Measurements from ENCODE around the gene SHTN1. TPM values are rescaled to one million over a fixed set of nuclear protein-coding genes. Genes with fewer than 3 reads are reported as not detected.

SHTN1 gene
- total and polyA plus RNA-seq, 7 donors, result 0.17 to 3.2 (median 0.78) TPM

- no peak overlapping the region for H3K4me3 ChIP-seq
- no peaks in the 10 kb centered on the region for H3K4me1 ChIP-seq
- intact Hi-C loops (cut with DNase I), result no loop called here
- no peaks in the 10 kb centered on the region for H3K27me3 ChIP-seq (ENCODE audit: insufficient read depth in 3 of 3, low read length in 2 of 3)
- no peak for TF ChIP-seq CTCF (IDR thresholded peaks at IDR 0.05)
- H3K36me3 ChIP-seq (ENCODE audit: insufficient read depth in 1 of 2, low read depth in 1 of 2), result no peaks in the 10 kb centered on the region
- ATAC-seq, result no peak
- no peaks in the 10 kb centered on the region for H3K9me3 ChIP-seq
- no peak for DNase-seq
- no peak overlapping the region for H3K27ac ChIP-seq
These were observed 31.0 kb downstream of the SHTN1 start for GRCh38 chr10:116973946-116974455.

- Histone ChIP-seq H3K4me1 (no peaks in the 10 kb centered on the region), H3K36me3 (ENCODE audit: insufficient read depth in 1 of 2, low read depth in 1 of 2) (no peaks in the 10 kb centered on the region), H3K27ac (no peak overlapping the region), H3K9me3 (no peaks in the 10 kb centered on the region), H3K27me3 (ENCODE audit: insufficient read depth in 3 of 3, low read length in 2 of 3) (no peaks in the 10 kb centered on the region), H3K4me3 (no peak overlapping the region)
- 93 to 95% (median 94%) methylated on average over 4 of the region's 4 CpGs for WGBS, 3 donors
- TF ChIP-seq CTCF (IDR thresholded peaks at IDR 0.05), result no peak
- intact Hi-C loops (cut with DNase I), result no loop called here
- DNase-seq (no peak), ATAC-seq (no peak)
These were observed 31.5 kb downstream of the SHTN1 start for GRCh38 chr10:116973371-116973905.

- Histone ChIP-seq H3K36me3 (ENCODE audit: insufficient read depth in 1 of 2, low read depth in 1 of 2) (no peaks in the 10 kb centered on the region), H3K4me3 (no peak overlapping the region), H3K4me1 (no peaks in the 10 kb centered on the region), H3K9me3 (no peaks in the 10 kb centered on the region), H3K27me3 (ENCODE audit: insufficient read depth in 3 of 3, low read length in 2 of 3) (no peaks in the 10 kb centered on the region), H3K27ac (no peak overlapping the region)
- no peak for DNase-seq
- WGBS, 3 donors, result 86 to 92% (median 89%) methylated on average over 1 of the region's 1 CpG
- no peak for TF ChIP-seq CTCF (IDR thresholded peaks at IDR 0.05)
- ATAC-seq, result no peak
- intact Hi-C loops (cut with DNase I), result no loop called here
These were observed 32.9 kb downstream of the SHTN1 start for GRCh38 chr10:116972131-116972530.

GRCh38 chr10:116970050-116970449, 34.9 kb downstream of the SHTN1 start:
- Histone ChIP-seq H3K9me3 (no peaks in the 10 kb centered on the region), H3K36me3 (ENCODE audit: insufficient read depth in 1 of 2, low read depth in 1 of 2) (no peaks in the 10 kb centered on the region), H3K27me3 (ENCODE audit: insufficient read depth in 3 of 3, low read length in 2 of 3) (no peaks in the 10 kb centered on the region), H3K4me3 (no peak overlapping the region), H3K4me1 (no peaks in the 10 kb centered on the region), H3K27ac (no peak overlapping the region)
- no peak for TF ChIP-seq CTCF (IDR thresholded peaks at IDR 0.05)
- ATAC-seq, result no peak
- 90 to 97% (median 96%) methylated on average over 5 of the region's 5 CpGs for WGBS, 3 donors
- intact Hi-C loops (cut with DNase I), result no loop called here
- no peak for DNase-seq

- Histone ChIP-seq H3K9me3 (no peaks in the 10 kb centered on the region), H3K27me3 (ENCODE audit: insufficient read depth in 3 of 3, low read length in 2 of 3) (no peaks in the 10 kb centered on the region), H3K27ac (no peak overlapping the region), H3K4me3 (no peak overlapping the region), H3K4me1 (no peaks in the 10 kb centered on the region), H3K36me3 (ENCODE audit: insufficient read depth in 1 of 2, low read depth in 1 of 2) (no peaks in the 10 kb centered on the region)
- ATAC-seq (no peak), DNase-seq (no peak)
- no peak for TF ChIP-seq CTCF (IDR thresholded peaks at IDR 0.05)
- WGBS, 3 donors, result 83 to 85% (median 84%) methylated on average over 3 of the region's 3 CpGs
- intact Hi-C loops (cut with DNase I), result no loop called here
These were observed 36.7 kb downstream of the SHTN1 start for GRCh38 chr10:116968331-116968730.
